Measurements from ENCODE around the gene SCG3. TPM values are rescaled to one million over a fixed set of nuclear protein-coding genes. Genes with fewer than 3 reads are reported as not detected.

Gene SCG3
- total and polyA plus RNA-seq, 2 donors from 2014 or later: 0.11 to 0.13 TPM

GRCh38 chr15:51661072-51661471 lies 20.2 kb upstream of the SCG3 start:
- no peaks in the 10 kb centered on the region for H3K9me3 ChIP-seq (ENCODE audit: control insufficient read depth in 2 of 3, insufficient read depth in 1 of 3, low read length in 3 of 3)
- no peaks in the 10 kb centered on the region for H3K27me3 ChIP-seq (ENCODE audit: control insufficient read depth, insufficient read depth, low read length)
- H3K36me3 ChIP-seq (ENCODE audit: control insufficient read depth in 2 of 3, insufficient read depth in 3 of 3, low read length in 3 of 3): no peaks in the 10 kb centered on the region
- intact Hi-C loops (cut with DNase I): no loop called here
- no peak overlapping the region for H3K9ac ChIP-seq (ENCODE audit: low read length in 3 of 3)
- no peak for FAIRE-seq
- DNase-seq: no peak
- H3K27ac ChIP-seq (ENCODE audit: low read depth in 2 of 2, low read length in 2 of 2): no peak overlapping the region
- H3K4me3 ChIP-seq (ENCODE audit: low read length in 3 of 3): no peak overlapping the region
- no peak for TF ChIP-seq CTCF (IDR thresholded peaks at IDR 0.05; ENCODE audit: borderline replicate concordance, extremely low read depth, insufficient read depth)
- H3K4me1 ChIP-seq (ENCODE audit: control insufficient read depth in 2 of 3, insufficient read depth in 2 of 3, low read depth in 1 of 3, low read length in 3 of 3): no peaks in the 10 kb centered on the region

GRCh38 chr15:51667478-51667877 lies 13.8 kb upstream of the SCG3 start:
- no peak overlapping the region for H3K27ac ChIP-seq (ENCODE audit: low read depth in 2 of 2, low read length in 2 of 2)
- H3K27me3 ChIP-seq (ENCODE audit: control insufficient read depth, insufficient read depth, low read length): no peaks in the 10 kb centered on the region
- no peak for TF ChIP-seq CTCF (IDR thresholded peaks at IDR 0.05; ENCODE audit: borderline replicate concordance, extremely low read depth, insufficient read depth)
- no peaks in the 10 kb centered on the region for H3K4me1 ChIP-seq (ENCODE audit: control insufficient read depth in 2 of 3, insufficient read depth in 2 of 3, low read depth in 1 of 3, low read length in 3 of 3)
- H3K9ac ChIP-seq (ENCODE audit: low read length in 3 of 3): no peak overlapping the region
- H3K4me3 ChIP-seq (ENCODE audit: low read length in 3 of 3): no peak overlapping the region
- FAIRE-seq: no peak
- DNase-seq: no peak
- no peaks in the 10 kb centered on the region for H3K9me3 ChIP-seq (ENCODE audit: control insufficient read depth in 2 of 3, insufficient read depth in 1 of 3, low read length in 3 of 3)
- intact Hi-C loops (cut with DNase I): no loop called here
- H3K36me3 ChIP-seq (ENCODE audit: control insufficient read depth in 2 of 3, insufficient read depth in 3 of 3, low read length in 3 of 3): no peaks in the 10 kb centered on the region

GRCh38 chr15:51668446-51668845 lies 12.9 kb upstream of the SCG3 start:
- no peak for FAIRE-seq

More at GRCh38 chr15:51668446-51668845, 12.9 kb upstream of the SCG3 start:
- intact Hi-C loops (cut with DNase I): no loop called here
- H3K27ac ChIP-seq (ENCODE audit: low read depth in 2 of 2, low read length in 2 of 2): no peak overlapping the region
- no peaks in the 10 kb centered on the region for H3K36me3 ChIP-seq (ENCODE audit: control insufficient read depth in 2 of 3, insufficient read depth in 3 of 3, low read length in 3 of 3)
- TF ChIP-seq CTCF (IDR thresholded peaks at IDR 0.05; ENCODE audit: borderline replicate concordance, extremely low read depth, insufficient read depth): no peak
- no peaks in the 10 kb centered on the region for H3K27me3 ChIP-seq (ENCODE audit: control insufficient read depth, insufficient read depth, low read length)
- no peaks in the 10 kb centered on the region for H3K4me1 ChIP-seq (ENCODE audit: control insufficient read depth in 2 of 3, insufficient read depth in 2 of 3, low read depth in 1 of 3, low read length in 3 of 3)
- no peaks in the 10 kb centered on the region for H3K9me3 ChIP-seq (ENCODE audit: control insufficient read depth in 2 of 3, insufficient read depth in 1 of 3, low read length in 3 of 3)
- no peak overlapping the region for H3K9ac ChIP-seq (ENCODE audit: low read length in 3 of 3)
- no peak overlapping the region for H3K4me3 ChIP-seq (ENCODE audit: low read length in 3 of 3)
- DNase-seq: no peak
